ENCODE measurements around the gene NPR1. TPM values are rescaled to one million over a fixed set of nuclear protein-coding genes. Genes with fewer than 3 reads are reported as not detected.
A peak's percentile ranks its signal among the peaks of the same experiment; 100 is the strongest.

Gene NPR1
- total RNA-seq, 3 donors from 2014 or later (not counting 1 experiment from before 2014, with no cell fraction given) = not detected

DNA sequence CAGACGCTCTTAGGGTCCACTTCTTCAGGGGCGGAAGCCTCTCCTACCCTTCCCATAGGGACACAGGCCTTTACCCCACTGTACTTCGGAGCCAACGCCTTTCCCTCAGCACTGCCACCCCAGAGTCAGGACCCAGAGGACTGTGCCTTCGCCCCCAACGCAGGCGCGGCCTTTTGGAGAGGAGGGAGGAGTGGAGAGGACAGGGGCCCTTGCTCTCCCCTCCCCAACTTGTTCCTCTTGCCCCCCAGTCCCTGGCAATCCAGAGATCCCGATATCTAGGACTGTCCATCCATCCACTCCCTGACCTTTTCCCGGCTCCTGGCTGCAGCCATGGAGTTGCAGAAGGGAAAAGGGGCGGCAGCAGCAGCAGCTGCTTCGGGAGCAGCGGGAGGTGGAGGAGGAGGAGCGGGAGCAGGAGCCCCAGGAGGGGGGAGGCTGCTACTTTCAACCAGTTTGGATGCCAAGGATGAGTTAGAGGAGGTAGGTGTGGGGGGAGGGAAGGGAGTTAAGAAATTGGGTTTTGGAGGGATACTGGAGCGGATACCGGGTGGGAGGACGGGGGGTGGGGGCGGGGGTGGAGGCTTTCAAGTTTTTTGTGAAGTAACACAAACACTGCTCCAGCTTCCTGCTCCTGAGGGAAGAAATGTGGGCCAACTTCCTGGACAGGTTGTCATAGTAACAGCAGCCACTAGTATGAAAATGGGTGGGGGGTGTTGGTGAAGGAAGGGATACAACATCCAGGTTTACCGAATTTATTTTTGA is 50.0 kb downstream of the NPR1 start:
- ATAC-seq = no peak
- Histone ChIP-seq H3K4me1 (ENCODE audit: control insufficient read depth, insufficient read depth, low read length) (peaks cover 18% of the 10 kb centered on the region), H3K27me3 (ENCODE audit: control insufficient read depth, insufficient read depth, low read length) (no peaks in the 10 kb centered on the region), H3K36me3 (ENCODE audit: control insufficient read depth, insufficient read depth, low read length) (no peaks in the 10 kb centered on the region), H3K9me3 (ENCODE audit: control insufficient read depth, insufficient read depth, low read length) (no peaks in the 10 kb centered on the region), H3K4me3 (ENCODE audit: low read length) (peak overlapping the region; percentile 79), H3K27ac (ENCODE audit: low read length) (peak overlapping the region; percentile 95)
- peak overlapping the region; percentile 93 for H3K4me3 Mint-ChIP-seq
- no peak for TF ChIP-seq CTCF (IDR thresholded peaks at IDR 0.05)
- H3K4me1 Mint-ChIP-seq = peaks cover 7 to 13% of the 10 kb centered on the region in 2 donors
- WGBS (ENCODE audit: insufficient coverage) = under 1% methylated on average over 10 of the region's 19 CpGs
- peak in 1 of 2 donors; percentile 40 for DNase-seq
- intact Hi-C loops (cut with micrococcal nuclease) = loop anchor here (5.0 kb wide), 1 partner anchor 49 kb away; the partner anchor contains the start of gene SLC27A3
- no peaks in the 10 kb centered on the region for H3K27me3 Mint-ChIP-seq (ENCODE audit: low read depth in 2 of 2)
- H3K36me3 Mint-ChIP-seq = no peaks in the 10 kb centered on the region
- peak overlapping the region; percentile 89 to 91 for H3K27ac Mint-ChIP-seq
- no peaks in the 10 kb centered on the region for H3K9me3 Mint-ChIP-seq

GRCh38 chr1:153730468-153730988 is 52.0 kb downstream of the NPR1 start:
- Mint-ChIP-seq H3K4me3 (no peak overlapping the region), H3K9me3 (no peaks in the 10 kb centered on the region), H3K27ac (peak overlapping the region; percentile 47 to 89), H3K4me1 (peaks cover 13 to 15% of the 10 kb centered on the region in 2 donors), H3K27me3 (ENCODE audit: low read depth in 2 of 2) (no peaks in the 10 kb centered on the region), H3K36me3 (no peaks in the 10 kb centered on the region)
- Histone ChIP-seq H3K9me3 (ENCODE audit: control insufficient read depth, insufficient read depth, low read length) (no peaks in the 10 kb centered on the region), H3K27ac (ENCODE audit: low read length) (no peak overlapping the region), H3K4me3 (ENCODE audit: low read length) (no peak overlapping the region), H3K4me1 (ENCODE audit: control insufficient read depth, insufficient read depth, low read length) (peaks cover 18% of the 10 kb centered on the region), H3K27me3 (ENCODE audit: control insufficient read depth, insufficient read depth, low read length) (no peaks in the 10 kb centered on the region), H3K36me3 (ENCODE audit: control insufficient read depth, insufficient read depth, low read length) (no peaks in the 10 kb centered on the region)
- intact Hi-C loops (cut with micrococcal nuclease) = no loop called here
- WGBS (ENCODE audit: insufficient coverage) = 84% methylated on average over 4 of the region's 5 CpGs
- no peak for ATAC-seq
- DNase-seq = no peak
- TF ChIP-seq CTCF (IDR thresholded peaks at IDR 0.05) = no peak

DNA sequence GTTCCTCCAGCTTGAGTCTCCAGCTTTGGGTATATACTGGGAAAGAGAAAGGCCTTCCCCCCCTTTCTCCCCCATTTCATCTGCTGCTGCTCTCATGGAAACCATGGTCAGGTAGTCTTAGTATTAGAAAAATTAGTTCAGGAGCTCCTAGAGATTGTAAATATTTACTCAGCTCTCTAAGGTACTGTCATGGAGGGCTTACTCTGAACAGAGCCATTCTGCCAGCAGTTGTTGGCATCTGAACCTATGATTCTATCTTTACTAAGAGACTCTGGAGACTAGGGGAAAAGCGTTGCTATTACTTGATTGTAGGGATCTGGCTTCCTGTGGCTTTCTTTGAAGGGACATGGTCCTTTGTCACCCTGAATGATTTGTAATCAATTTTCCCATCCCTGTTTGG is 55.5 kb downstream of the NPR1 start:
- no peaks in the 10 kb centered on the region for H3K36me3 Mint-ChIP-seq
- Histone ChIP-seq H3K27me3 (ENCODE audit: control insufficient read depth, insufficient read depth, low read length) (no peaks in the 10 kb centered on the region), H3K36me3 (ENCODE audit: control insufficient read depth, insufficient read depth, low read length) (no peaks in the 10 kb centered on the region), H3K4me3 (ENCODE audit: low read length) (no peak overlapping the region), H3K27ac (ENCODE audit: low read length) (no peak overlapping the region), H3K9me3 (ENCODE audit: control insufficient read depth, insufficient read depth, low read length) (no peaks in the 10 kb centered on the region), H3K4me1 (ENCODE audit: control insufficient read depth, insufficient read depth, low read length) (peaks cover 5% of the 10 kb centered on the region)
- H3K27ac Mint-ChIP-seq = no peak overlapping the region
- no peak overlapping the region for H3K4me3 Mint-ChIP-seq
- H3K9me3 Mint-ChIP-seq = no peaks in the 10 kb centered on the region
- no peak for ATAC-seq
- no peak for TF ChIP-seq CTCF (IDR thresholded peaks at IDR 0.05)
- peaks cover 11 to 13% of the 10 kb centered on the region in 2 donors for H3K4me1 Mint-ChIP-seq
- 91% methylated on average over 1 of the region's 1 CpG for WGBS (ENCODE audit: insufficient coverage)
- intact Hi-C loops (cut with micrococcal nuclease) = no loop called here
- H3K27me3 Mint-ChIP-seq (ENCODE audit: low read depth in 2 of 2) = no peaks in the 10 kb centered on the region
- no peak for DNase-seq

Measured in natural killer cell (primary cell).